ENCODE data around the gene IFIT5.

- peak in 4 of 5 experiments; percentile 23 to 53 (median 40) for TF ChIP-seq CTCF (IDR thresholded peaks at IDR 0.05)
- TF ChIP-seq POLR2A (IDR thresholded peaks at IDR 0.05) = no peak
Observed at GRCh38 chr10:89419548-89419947, 5.2 kb downstream of the IFIT5 start.

Measured in tibial nerve (tissue), 3 donors.